ENCODE data around the gene OPRL1. TPM values are rescaled to one million over a fixed set of nuclear protein-coding genes. Genes with fewer than 3 reads are reported as not detected.

OPRL1 gene
- polyA plus RNA-seq, 1 of the 3 experiments (the other 2 are of a cell fraction) = 1.8 TPM

DNA sequence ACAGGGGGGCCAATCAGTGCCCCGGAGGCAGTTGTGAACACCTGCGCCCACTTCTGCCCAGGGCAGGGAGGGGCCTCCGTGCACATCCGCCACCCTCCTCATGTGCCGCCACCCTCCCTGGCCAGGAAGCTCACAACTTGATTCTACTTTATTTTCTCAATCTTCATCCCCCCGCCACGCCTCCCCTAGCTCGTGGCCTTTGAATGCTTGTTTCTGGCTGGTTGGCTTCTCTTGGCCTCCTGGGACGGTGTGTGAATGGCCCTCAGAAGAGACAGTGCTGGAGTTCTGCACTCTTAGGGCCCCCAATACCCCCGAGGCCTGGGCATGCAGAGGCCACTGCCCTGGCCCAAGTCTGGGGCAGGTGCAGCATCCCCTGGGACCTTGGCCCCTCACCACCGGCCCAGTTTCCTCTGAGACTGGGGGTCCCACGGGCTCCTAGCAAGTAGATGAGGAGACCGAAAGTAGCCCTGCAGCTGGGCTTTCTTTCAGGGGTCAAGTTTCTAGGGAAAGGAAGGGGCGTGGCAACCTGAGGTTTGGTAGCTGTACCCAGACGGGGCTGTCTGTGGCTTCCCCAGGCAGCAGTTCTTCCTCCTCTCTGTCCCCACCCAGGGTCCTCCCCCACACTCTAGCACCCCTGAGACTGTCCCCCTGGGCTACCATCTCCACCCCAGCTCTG, 1.9 kb upstream of the OPRL1 start:
- H3K4me3 ChIP-seq (ENCODE audit: low read depth in 2 of 2, low read length in 1 of 2) = peak overlapping the region in 1 of 2 experiments; percentile 80; a peak in 1 of 4 replicates
- H3K9ac ChIP-seq = no peak overlapping the region
- H3K27ac ChIP-seq (ENCODE audit: low read depth in 2 of 2, low read length in 1 of 2) = no peak overlapping the region
- peak overlapping the region; percentile 99 for H3K4me2 ChIP-seq
- DNase-seq = no peak
- H3K9me2 ChIP-seq = no peaks in the 10 kb centered on the region
- WGBS (ENCODE audit: low lambda C conversion rate) = 86% methylated on average over 14 of the region's 15 CpGs
- peaks cover 13 to 25% of the 10 kb centered on the region in 2 experiments; a peak in 3 of 4 replicates for H3K4me1 ChIP-seq (ENCODE audit: control insufficient read depth in 1 of 2, insufficient read depth in 2 of 2, low read depth in 1 of 2, low read length in 1 of 2)
- peaks cover 14% of the 10 kb centered on the region for H3F3A ChIP-seq (replicated peaks; ENCODE audit: insufficient read depth)
- no peaks in the 10 kb centered on the region for H3K9me3 ChIP-seq
- no peaks in the 10 kb centered on the region for H3K79me2 ChIP-seq (ENCODE audit: insufficient read depth)
- POLR2A ChIA-PET = no interaction called here
- no peak for TF ChIP-seq MEF2A (IDR thresholded peaks at IDR 0.05; ENCODE audit: borderline replicate concordance, low read depth)
- TF ChIP-seq EP300 (IDR thresholded peaks at IDR 0.05; ENCODE audit: borderline replicate concordance in 1 of 2, low read depth in 1 of 2, low read length in 1 of 2) = no peak
- no peak for TF ChIP-seq NFIC (IDR thresholded peaks at IDR 0.05; ENCODE audit: borderline replicate concordance)
- TF ChIP-seq CHD2 (IDR thresholded peaks at IDR 0.05; ENCODE audit: low read length, partially characterized antibody) = no peak
- CTCF ChIA-PET = interaction anchor here (1.1 to 12.9 kb wide), 7 partner anchors 8 to 97 kb away, joined by 3 to 252 read pairs (median 5); partner anchors contain the start of genes NPBWR2 and PRPF6
- H4K20me1 ChIP-seq (ENCODE audit: insufficient read depth) = no peaks in the 10 kb centered on the region
- peaks cover 0 to 9% of the 10 kb centered on the region in 2 experiments for H3K36me3 ChIP-seq (replicated peaks in 1 of 2; ENCODE audit: control insufficient read depth in 1 of 2, insufficient read depth in 2 of 2, low read length in 1 of 2)
- no peaks in the 10 kb centered on the region for H3K27me3 ChIP-seq (ENCODE audit: insufficient read depth)
- no peak overlapping the region for H2AFZ ChIP-seq (ENCODE audit: low read depth)

DNA sequence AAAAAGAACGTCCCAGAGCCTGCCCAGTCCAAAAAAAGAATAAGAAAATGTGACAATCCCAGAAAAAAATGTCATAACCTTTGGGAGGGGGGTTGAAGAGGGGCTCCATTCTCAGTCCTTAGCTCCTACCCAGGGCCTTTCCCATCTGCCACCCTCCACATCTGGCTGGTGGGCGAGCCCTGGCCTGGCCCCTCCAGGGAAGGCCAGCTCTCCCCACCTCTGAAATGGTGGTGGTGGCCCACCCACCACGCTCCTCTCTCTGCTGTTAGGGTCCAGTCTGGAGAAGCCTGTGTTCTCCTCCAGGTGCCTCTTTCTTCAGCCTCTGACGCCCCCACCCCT, 979 bp upstream of the OPRL1 start:
- no peaks in the 10 kb centered on the region for H3K9me3 ChIP-seq
- no peaks in the 10 kb centered on the region for H4K20me1 ChIP-seq (ENCODE audit: insufficient read depth)
- H3K9me2 ChIP-seq = no peaks in the 10 kb centered on the region
- peaks cover 0 to 2% of the 10 kb centered on the region in 2 experiments for H3K36me3 ChIP-seq (replicated peaks in 1 of 2; ENCODE audit: control insufficient read depth in 1 of 2, insufficient read depth in 2 of 2, low read length in 1 of 2)
- 0 out of 2 replicates have a peak overlapping the region, but pooled peaks have one; percentile 72 for H2AFZ ChIP-seq (ENCODE audit: low read depth)
- H3F3A ChIP-seq (replicated peaks; ENCODE audit: insufficient read depth) = peaks cover 14% of the 10 kb centered on the region
- peak overlapping the region; percentile 76 to 80 for H3K4me3 ChIP-seq (ENCODE audit: low read depth in 2 of 2, low read length in 1 of 2)
- DNase-seq = no peak
- no peaks in the 10 kb centered on the region for H3K27me3 ChIP-seq (ENCODE audit: insufficient read depth)
- CTCF ChIA-PET = interaction anchor here (1.1 to 12.9 kb wide), 10 partner anchors 8 to 105 kb away, joined by 3 to 252 read pairs (median 5); partner anchors contain the start of genes NPBWR2 and PRPF6
- WGBS (ENCODE audit: low lambda C conversion rate) = 29% methylated on average over 4 of the region's 4 CpGs
- H3K27ac ChIP-seq (ENCODE audit: low read depth in 2 of 2, low read length in 1 of 2) = no peak overlapping the region; a peak in 1 of 4 replicates
- no peak for TF ChIP-seq SMC3 (IDR thresholded peaks at IDR 0.05; ENCODE audit: low read depth, low read length)
- no peak for TF ChIP-seq NFIC (IDR thresholded peaks at IDR 0.05; ENCODE audit: borderline replicate concordance)
- TF ChIP-seq POLR2AphosphoS5 (IDR thresholded peaks at IDR 0.05; ENCODE audit: low read depth, low read length) = no peak
- no peak for TF ChIP-seq RXRA (IDR thresholded peaks at IDR 0.05; ENCODE audit: borderline replicate concordance, low read depth)
- TF ChIP-seq GABPA (IDR thresholded peaks at IDR 0.05; ENCODE audit: low read depth) = no peak
- TF ChIP-seq TAF1 (IDR thresholded peaks at IDR 0.05; ENCODE audit: borderline replicate concordance, low read depth, low read length) = no peak
- TF ChIP-seq, protein P1, sequence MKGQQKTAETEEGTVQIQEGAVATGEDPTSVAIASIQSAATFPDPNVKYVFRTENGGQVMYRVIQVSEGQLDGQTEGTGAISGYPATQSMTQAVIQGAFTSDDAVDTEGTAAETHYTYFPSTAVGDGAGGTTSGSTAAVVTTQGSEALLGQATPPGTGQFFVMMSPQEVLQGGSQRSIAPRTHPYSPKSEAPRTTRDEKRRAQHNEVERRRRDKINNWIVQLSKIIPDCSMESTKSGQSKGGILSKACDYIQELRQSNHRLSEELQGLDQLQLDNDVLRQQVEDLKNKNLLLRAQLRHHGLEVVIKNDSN (IDR thresholded peaks at IDR 0.05; ENCODE audit: borderline replicate concordance, low read depth) = no peak
- TF ChIP-seq EP300 (IDR thresholded peaks at IDR 0.05; ENCODE audit: borderline replicate concordance in 1 of 2, low read depth in 1 of 2, low read length in 1 of 2) = no peak
- TF ChIP-seq, protein P2, sequence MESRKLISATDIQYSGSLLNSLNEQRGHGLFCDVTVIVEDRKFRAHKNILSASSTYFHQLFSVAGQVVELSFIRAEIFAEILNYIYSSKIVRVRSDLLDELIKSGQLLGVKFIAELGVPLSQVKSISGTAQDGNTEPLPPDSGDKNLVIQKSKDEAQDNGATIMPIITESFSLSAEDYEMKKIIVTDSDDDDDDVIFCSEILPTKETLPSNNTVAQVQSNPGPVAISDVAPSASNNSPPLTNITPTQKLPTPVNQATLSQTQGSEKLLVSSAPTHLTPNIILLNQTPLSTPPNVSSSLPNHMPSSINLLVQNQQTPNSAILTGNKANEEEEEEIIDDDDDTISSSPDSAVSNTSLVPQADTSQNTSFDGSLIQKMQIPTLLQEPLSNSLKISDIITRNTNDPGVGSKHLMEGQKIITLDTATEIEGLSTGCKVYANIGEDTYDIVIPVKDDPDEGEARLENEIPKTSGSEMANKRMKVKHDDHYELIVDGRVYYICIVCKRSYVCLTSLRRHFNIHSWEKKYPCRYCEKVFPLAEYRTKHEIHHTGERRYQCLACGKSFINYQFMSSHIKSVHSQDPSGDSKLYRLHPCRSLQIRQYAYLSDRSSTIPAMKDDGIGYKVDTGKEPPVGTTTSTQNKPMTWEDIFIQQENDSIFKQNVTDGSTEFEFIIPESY (IDR thresholded peaks at IDR 0.05; ENCODE audit: borderline replicate concordance, low read depth) = no peak
- POLR2A ChIA-PET = interaction anchor here (1.2 kb wide), 1 partner anchor 23 kb away, joined by 3 read pairs; no protein-coding TSS in a partner anchor
- peak overlapping the region; percentile 76 for H3K9ac ChIP-seq
- H3K4me2 ChIP-seq = peak overlapping the region; percentile 99
- no peaks in the 10 kb centered on the region for H3K79me2 ChIP-seq (ENCODE audit: insufficient read depth)
- peaks cover 13 to 29% of the 10 kb centered on the region in 2 experiments; a peak in 3 of 4 replicates for H3K4me1 ChIP-seq (ENCODE audit: control insufficient read depth in 1 of 2, insufficient read depth in 2 of 2, low read depth in 1 of 2, low read length in 1 of 2)
